Stimulated activated CD4-positive, alpha-beta T cell treated with anti-CD3 and anti-CD28 coated beads, Interleukin-1b, Interleukin-23, amount 100 ng/mL, for 4 hours (primary cell): ENCODE results near the gene ADARB1.

ENCODE experiments used
- DNase-seq, 2 donors: peaks; one replicate each; pipeline ENCODE4 v3.0.0-alpha.2; 2020; ENCODE audit warnings: low read depth in 2 of 2

The ADARB1 gene

GRCh38 chr21:45093035-45093532 lies 18.7 kb downstream of the ADARB1 start:
- no peak for DNase-seq

- no peak for DNase-seq
These were observed 20.0 kb downstream of the ADARB1 start for GRCh38 chr21:45094412-45094811.

- DNase-seq, result no peak
These were observed 21.1 kb downstream of the ADARB1 start for GRCh38 chr21:45095505-45095904.

- no peak for DNase-seq
These were observed 21.8 kb downstream of the ADARB1 start for GRCh38 chr21:45096217-45096616.

GRCh38 chr21:45097827-45098387 lies 23.5 kb downstream of the ADARB1 start:
- DNase-seq, result no peak

GRCh38 chr21:45098867-45099266 lies 24.5 kb downstream of the ADARB1 start:
- DNase-seq, result no peak

- no peak for DNase-seq
These were observed 25.2 kb downstream of the ADARB1 start for GRCh38 chr21:45099571-45099970.

- no peak for DNase-seq
These were observed 26.5 kb downstream of the ADARB1 start for GRCh38 chr21:45100866-45101265.

GRCh38 chr21:45102391-45102932 lies 28.1 kb downstream of the ADARB1 start:
- DNase-seq, result no peak

GRCh38 chr21:45103971-45104520 lies 29.7 kb downstream of the ADARB1 start:
- DNase-seq, result no peak

GRCh38 chr21:45104560-45104959 lies 30.2 kb downstream of the ADARB1 start:
- DNase-seq, result no peak

- DNase-seq, result no peak
These were observed 31.6 kb downstream of the ADARB1 start for GRCh38 chr21:45105906-45106485.

- DNase-seq, result no peak
These were observed 33.8 kb downstream of the ADARB1 start for GRCh38 chr21:45108034-45108790.

- DNase-seq, result no peak
These were observed 34.7 kb downstream of the ADARB1 start for GRCh38 chr21:45108808-45109781.

GRCh38 chr21:45109831-45110492 lies 35.6 kb downstream of the ADARB1 start:
- no peak for DNase-seq

- DNase-seq, result no peak
These were observed 36.7 kb downstream of the ADARB1 start for GRCh38 chr21:45110873-45111624.

GRCh38 chr21:45111703-45112102 lies 37.3 kb downstream of the ADARB1 start:
- no peak for DNase-seq

GRCh38 chr21:45112371-45112770 lies 38.0 kb downstream of the ADARB1 start:
- DNase-seq, result no peak

GRCh38 chr21:45113543-45113942 lies 39.2 kb downstream of the ADARB1 start:
- DNase-seq, result no peak

GRCh38 chr21:45114072-45114471 lies 39.7 kb downstream of the ADARB1 start:
- DNase-seq, result no peak
